ENCODE data around the gene SUSD2.
A peak's percentile ranks its signal among the peaks of the same experiment; 100 is the strongest.

Gene SUSD2

GRCh38 chr22:24153353-24153752 is 27.9 kb upstream of the SUSD2 start:
- DNase-seq = no peak

- DNase-seq = no peak
These were observed 27.3 kb upstream of the SUSD2 start for GRCh38 chr22:24153959-24154358.

GRCh38 chr22:24154826-24155225 is 26.5 kb upstream of the SUSD2 start:
- no peak for DNase-seq

GRCh38 chr22:24155627-24156140 is 25.6 kb upstream of the SUSD2 start:
- peak; percentile 62 for DNase-seq

GRCh38 chr22:24156141-24156912 is 25.0 kb upstream of the SUSD2 start:
- DNase-seq = peak; percentile 86

GRCh38 chr22:24156913-24157821 is 24.1 kb upstream of the SUSD2 start:
- DNase-seq = peak; percentile 68

- DNase-seq = no peak
These were observed 23.5 kb upstream of the SUSD2 start for GRCh38 chr22:24157822-24158135.

- no peak for DNase-seq
These were observed 21.6 kb upstream of the SUSD2 start for GRCh38 chr22:24159650-24160049.

- no peak for DNase-seq
These were observed 20.7 kb upstream of the SUSD2 start for GRCh38 chr22:24160546-24160945.

- DNase-seq = no peak
These were observed 19.8 kb upstream of the SUSD2 start for GRCh38 chr22:24161485-24161884.

GRCh38 chr22:24161909-24162308 is 19.4 kb upstream of the SUSD2 start:
- DNase-seq = no peak

GRCh38 chr22:24162436-24162835 is 18.9 kb upstream of the SUSD2 start:
- no peak for DNase-seq

GRCh38 chr22:24164243-24164642 is 17.0 kb upstream of the SUSD2 start:
- DNase-seq = no peak

- no peak for DNase-seq
These were observed 16.3 kb upstream of the SUSD2 start for GRCh38 chr22:24164940-24165339.

- no peak for DNase-seq
These were observed 15.6 kb upstream of the SUSD2 start for GRCh38 chr22:24165673-24166072.

GRCh38 chr22:24166811-24167210 is 14.5 kb upstream of the SUSD2 start:
- DNase-seq = no peak

- no peak for DNase-seq
These were observed 11.7 kb upstream of the SUSD2 start for GRCh38 chr22:24169439-24170058.

GRCh38 chr22:24170188-24170587 is 11.1 kb upstream of the SUSD2 start:
- no peak for DNase-seq

- DNase-seq = no peak
These were observed 10.7 kb upstream of the SUSD2 start for GRCh38 chr22:24170632-24171031.

GRCh38 chr22:24171822-24172221 is 9.5 kb upstream of the SUSD2 start:
- no peak for DNase-seq

GRCh38 chr22:24175160-24175808 is 6.0 kb upstream of the SUSD2 start:
- peak; percentile 87 for DNase-seq

GRCh38 chr22:24176040-24176439 is 5.2 kb upstream of the SUSD2 start:
- no peak for DNase-seq

GRCh38 chr22:24176630-24177029 is 4.7 kb upstream of the SUSD2 start:
- no peak for DNase-seq

All from suppressor macrophage treated with lipopolysaccharide for 4 hours (primary cell).